ENCODE results near the gene PLPPR3.
"Not testable (repeated sequence)": the region's sequence is repeated elsewhere in the genome, so short reads cannot be mapped to it uniquely, and the experiment has no call there.

Gene PLPPR3

GRCh38 chr19:825897-826644, 4.3 kb upstream of the PLPPR3 start:
- no peak for DNase-seq

- no peak for DNase-seq
These were observed 3.1 kb upstream of the PLPPR3 start for GRCh38 chr19:824885-825284.

GRCh38 chr19:823565-824121, 1.9 kb upstream of the PLPPR3 start:
- no peak for DNase-seq

GRCh38 chr19:821231-821824, 427 bp downstream of the PLPPR3 start:
- DNase-seq = no peak

GRCh38 chr19:820212-820611, 1.5 kb downstream of the PLPPR3 start:
- DNase-seq = not testable (repeated sequence)

- DNase-seq = no peak
These were observed 5.3 kb downstream of the PLPPR3 start for GRCh38 chr19:816500-816857.

- no peak for DNase-seq
These were observed 5.8 kb downstream of the PLPPR3 start for GRCh38 chr19:815775-816499.

- no peak for DNase-seq
These were observed 6.5 kb downstream of the PLPPR3 start for GRCh38 chr19:815079-815774.

GRCh38 chr19:814152-815078, 7.3 kb downstream of the PLPPR3 start:
- DNase-seq = no peak

GRCh38 chr19:813219-814151, 8.3 kb downstream of the PLPPR3 start:
- DNase-seq = no peak

GRCh38 chr19:812747-813218, 9.0 kb downstream of the PLPPR3 start:
- DNase-seq = no peak

- DNase-seq = no peak
These were observed 9.6 kb downstream of the PLPPR3 start for GRCh38 chr19:812049-812746.

- DNase-seq = no peak
These were observed 10.2 kb downstream of the PLPPR3 start for GRCh38 chr19:811506-812048.

GRCh38 chr19:810883-811489, 10.8 kb downstream of the PLPPR3 start:
- DNase-seq = no peak

- DNase-seq = no peak
These were observed 11.5 kb downstream of the PLPPR3 start for GRCh38 chr19:810077-810855.

- DNase-seq = no peak
These were observed 13.4 kb downstream of the PLPPR3 start for GRCh38 chr19:808423-808775.

GRCh38 chr19:807627-808422, 13.9 kb downstream of the PLPPR3 start:
- DNase-seq = no peak
